ENCODE measurements around the gene RAC3.

RAC3 gene

GRCh38 chr17:82010575-82011525 is 20.6 kb upstream of the RAC3 start:
- Histone ChIP-seq H3K4me3 (ENCODE audit: low read depth, low read length) (no peak overlapping the region), H3K27ac (no peak overlapping the region), H3K27me3 (ENCODE audit: insufficient read depth, low read depth, severe bottlenecking) (no peaks in the 10 kb centered on the region), H3K36me3 (peaks cover 16% of the 10 kb centered on the region), H3K9me3 (ENCODE audit: severe bottlenecking) (no peaks in the 10 kb centered on the region)
- no peak for TF ChIP-seq CTCF (IDR thresholded peaks at IDR 0.05; ENCODE audit: low read depth, low read length)
- DNase-seq = no peak

- H3K27me3 ChIP-seq (ENCODE audit: insufficient read depth, low read depth, severe bottlenecking) = no peaks in the 10 kb centered on the region
These were observed 19.8 kb upstream of the RAC3 start for GRCh38 chr17:82011617-82012187.

GRCh38 chr17:82012261-82012639 is 19.2 kb upstream of the RAC3 start:
- no peaks in the 10 kb centered on the region for H3K27me3 ChIP-seq (ENCODE audit: insufficient read depth, low read depth, severe bottlenecking)
- H3K27ac ChIP-seq = no peak overlapping the region
- peaks cover 22% of the 10 kb centered on the region for H3K36me3 ChIP-seq
- DNase-seq = no peak
- H3K4me3 ChIP-seq (ENCODE audit: low read depth, low read length) = no peak overlapping the region
- no peak for TF ChIP-seq CTCF (IDR thresholded peaks at IDR 0.05; ENCODE audit: low read depth, low read length)
- H3K9me3 ChIP-seq (ENCODE audit: severe bottlenecking) = no peaks in the 10 kb centered on the region

More at GRCh38 chr17:82011617-82012187, 19.8 kb upstream of the RAC3 start:
- DNase-seq = no peak
- H3K27ac ChIP-seq = no peak overlapping the region
- H3K36me3 ChIP-seq = peaks cover 19% of the 10 kb centered on the region
- no peak for TF ChIP-seq CTCF (IDR thresholded peaks at IDR 0.05; ENCODE audit: low read depth, low read length)
- no peaks in the 10 kb centered on the region for H3K9me3 ChIP-seq (ENCODE audit: severe bottlenecking)
- H3K4me3 ChIP-seq (ENCODE audit: low read depth, low read length) = no peak overlapping the region

GRCh38 chr17:82012640-82013295 is 18.7 kb upstream of the RAC3 start:
- TF ChIP-seq CTCF (IDR thresholded peaks at IDR 0.05; ENCODE audit: low read depth, low read length) = no peak
- no peak for DNase-seq
- no peak overlapping the region for H3K27ac ChIP-seq

GRCh38 chr17:82013341-82013740 is 18.1 kb upstream of the RAC3 start:
- H3K9me3 ChIP-seq (ENCODE audit: severe bottlenecking) = no peaks in the 10 kb centered on the region
- no peak overlapping the region for H3K4me3 ChIP-seq (ENCODE audit: low read depth, low read length)
- no peak for TF ChIP-seq CTCF (IDR thresholded peaks at IDR 0.05; ENCODE audit: low read depth, low read length)
- H3K27ac ChIP-seq = no peak overlapping the region
- H3K27me3 ChIP-seq (ENCODE audit: insufficient read depth, low read depth, severe bottlenecking) = no peaks in the 10 kb centered on the region
- H3K36me3 ChIP-seq = peaks cover 33% of the 10 kb centered on the region
- DNase-seq = no peak

More at GRCh38 chr17:82012640-82013295, 18.7 kb upstream of the RAC3 start:
- H3K9me3 ChIP-seq (ENCODE audit: severe bottlenecking) = no peaks in the 10 kb centered on the region
- peaks cover 27% of the 10 kb centered on the region for H3K36me3 ChIP-seq
- H3K4me3 ChIP-seq (ENCODE audit: low read depth, low read length) = no peak overlapping the region
- no peaks in the 10 kb centered on the region for H3K27me3 ChIP-seq (ENCODE audit: insufficient read depth, low read depth, severe bottlenecking)

Data from WERI-Rb-1 (cell line).